ENCODE data around the gene WSB1. TPM values are rescaled to one million over a fixed set of nuclear protein-coding genes. Genes with fewer than 3 reads are reported as not detected.

Gene WSB1
- total and polyA plus RNA-seq, 2 of the 8 experiments (the other 6 are each of a cell fraction or from before 2014, with no cell fraction given) = 113 to 140 TPM

- TF ChIP-seq TAF7 (optimal IDR thresholded peaks at IDR 0.05; ENCODE audit: borderline replicate concordance, low read depth, low read length) (peak; percentile 91), TAF1 (IDR thresholded peaks at IDR 0.05; ENCODE audit: low read depth, low read length) (peak; percentile 92), RXRA (IDR thresholded peaks at IDR 0.05; ENCODE audit: insufficient read depth, low read depth, low read length) (no peak), MAX (IDR thresholded peaks at IDR 0.05) (peak; percentile 83), SP1 (IDR thresholded peaks at IDR 0.05; ENCODE audit: low read depth, low read length) (peak; percentile 79), RNF2 (IDR thresholded peaks at IDR 0.05; ENCODE audit: borderline replicate concordance, low read depth, low read length, missing control alignments, poor library complexity, severe bottlenecking) (no peak), YY1 (IDR thresholded peaks at IDR 0.05; ENCODE audit: low read depth, low read length) (peak; percentile 94), JUN (IDR thresholded peaks at IDR 0.05; ENCODE audit: low read depth, low read length) (no peak), POLR2A (IDR thresholded peaks at IDR 0.05; ENCODE audit: control extremely low read depth in 1 of 2, low read depth in 2 of 2, low read length in 2 of 2) (peak; percentile 66 to 94), POLR2AphosphoS5 (IDR thresholded peaks at IDR 0.05; ENCODE audit: low read depth, low read length) (peak; percentile 89), SP2 (IDR thresholded peaks at IDR 0.05; ENCODE audit: low read length) (no peak), SP4 (IDR thresholded peaks at IDR 0.05; ENCODE audit: low read length) (no peak), EP300 (IDR thresholded peaks at IDR 0.05; ENCODE audit: borderline replicate concordance in 1 of 2, low read depth in 2 of 2, low read length in 2 of 2) (peak in 1 of 2 experiments; percentile 67; a peak in 1 of 3 replicates), PHF8 (conservative IDR thresholded peaks at IDR 0.05; ENCODE audit: low read depth, low read length) (peak; percentile 74), SIN3A (conservative IDR thresholded peaks at IDR 0.05 in 1 of 2, IDR thresholded peaks at IDR 0.05 in 1 of 2; ENCODE audit: low read depth in 1 of 2, low read length in 2 of 2) (peak in 1 of 2 experiments; percentile 44; a peak in 1 of 4 replicates)
Measured at GRCh38 chr17:27345141-27345904, 51.4 kb downstream of the WSB1 start (continued).

All from H1 (cell line).